ENCODE measurements around the gene PTPRT.

Gene PTPRT

GRCh38 chr20:42703744-42704143 lies 486.0 kb downstream of the PTPRT start:
- FAIRE-seq, result no peak

- no peak for FAIRE-seq
These were observed 487.8 kb downstream of the PTPRT start for GRCh38 chr20:42701948-42702347.

GRCh38 chr20:42700372-42700771 lies 489.3 kb downstream of the PTPRT start:
- no peak for FAIRE-seq

- FAIRE-seq, result no peak
These were observed 491.7 kb downstream of the PTPRT start for GRCh38 chr20:42697962-42698361.

- no peak for FAIRE-seq
These were observed 498.8 kb downstream of the PTPRT start for GRCh38 chr20:42690842-42691437.

DNA sequence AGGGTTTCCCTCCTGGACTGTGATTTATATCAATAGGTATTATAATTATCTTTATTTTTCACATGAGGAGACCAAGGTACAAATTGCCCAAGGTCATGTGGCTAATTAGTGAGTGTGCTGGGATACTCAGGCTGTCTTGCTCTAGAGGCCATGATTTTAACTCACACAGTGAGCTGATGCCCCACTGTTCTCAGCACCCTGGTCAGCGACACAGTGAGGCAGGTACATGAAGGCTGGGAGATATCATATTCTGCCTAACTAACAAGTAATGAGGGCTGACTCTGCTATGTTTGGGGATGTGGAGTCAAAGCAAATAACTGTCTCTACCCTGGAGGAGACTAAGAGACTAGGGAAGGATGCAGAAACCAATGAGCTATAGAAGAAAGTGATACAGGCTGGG lies 501.1 kb downstream of the PTPRT start:
- no peak for FAIRE-seq

DNA sequence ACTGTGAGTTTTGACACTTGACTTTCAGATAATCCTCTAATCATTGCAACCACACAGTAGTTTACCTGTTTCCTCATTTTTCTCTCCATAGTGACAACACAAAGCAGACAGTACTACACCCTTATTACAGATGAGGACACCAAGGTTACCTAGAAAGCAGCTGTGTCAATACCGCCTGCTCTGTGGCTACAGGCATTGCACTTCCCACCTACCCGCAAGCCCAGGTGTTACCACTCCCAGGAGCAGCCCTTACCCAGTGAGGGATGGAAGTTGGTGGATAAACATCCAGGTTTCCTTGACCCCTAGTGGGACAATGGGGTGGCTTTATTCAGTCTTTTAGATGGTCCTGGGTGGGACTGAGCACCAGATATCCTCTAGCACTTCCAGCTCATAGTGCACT lies 503.6 kb downstream of the PTPRT start:
- no peak for FAIRE-seq

DNA sequence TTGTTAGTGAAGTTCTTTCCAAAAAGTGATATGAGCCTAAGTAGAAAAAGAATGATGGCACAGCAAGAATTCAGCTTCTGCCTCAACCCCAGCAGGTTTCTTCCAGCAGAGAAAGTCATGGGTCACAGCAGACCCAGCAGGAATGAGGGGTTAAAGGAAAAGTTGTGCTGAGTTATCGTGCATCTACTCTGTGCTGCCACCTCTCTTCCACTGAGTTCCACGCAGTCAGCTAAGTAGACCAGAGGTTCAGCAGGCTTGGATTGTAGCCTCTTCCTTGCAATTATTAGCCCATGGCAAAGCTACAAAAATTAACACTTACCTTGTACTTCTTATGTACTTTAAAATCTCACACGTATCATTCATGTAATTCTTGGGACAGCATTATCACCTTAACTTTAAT lies 510.8 kb downstream of the PTPRT start:
- FAIRE-seq, result no peak

GRCh38 chr20:42656130-42656529 lies 533.6 kb downstream of the PTPRT start:
- FAIRE-seq, result no peak

- FAIRE-seq, result no peak
These were observed 537.4 kb downstream of the PTPRT start for GRCh38 chr20:42652266-42652665.

- FAIRE-seq, result no peak
These were observed 539.4 kb downstream of the PTPRT start for GRCh38 chr20:42650191-42650746.

DNA sequence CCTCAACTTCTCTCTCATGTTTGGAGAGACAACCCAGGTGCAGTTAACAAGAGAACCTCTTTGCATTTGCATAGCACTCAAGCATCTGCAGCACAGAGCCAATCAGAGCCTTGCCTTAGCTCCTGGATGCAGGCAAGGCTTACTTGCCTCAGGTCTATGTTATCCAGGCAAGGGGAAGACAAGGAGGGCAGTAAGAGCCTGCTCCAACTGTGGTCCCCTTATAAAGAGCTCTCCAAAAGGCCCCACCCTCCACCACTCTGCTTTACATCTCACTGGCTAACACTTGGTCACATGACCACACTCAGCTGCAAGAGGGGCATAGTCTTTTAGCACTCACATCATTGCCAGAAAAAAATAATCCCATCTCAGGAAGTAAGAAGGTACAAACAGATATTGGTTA lies 540.0 kb downstream of the PTPRT start:
- FAIRE-seq, result no peak

DNA sequence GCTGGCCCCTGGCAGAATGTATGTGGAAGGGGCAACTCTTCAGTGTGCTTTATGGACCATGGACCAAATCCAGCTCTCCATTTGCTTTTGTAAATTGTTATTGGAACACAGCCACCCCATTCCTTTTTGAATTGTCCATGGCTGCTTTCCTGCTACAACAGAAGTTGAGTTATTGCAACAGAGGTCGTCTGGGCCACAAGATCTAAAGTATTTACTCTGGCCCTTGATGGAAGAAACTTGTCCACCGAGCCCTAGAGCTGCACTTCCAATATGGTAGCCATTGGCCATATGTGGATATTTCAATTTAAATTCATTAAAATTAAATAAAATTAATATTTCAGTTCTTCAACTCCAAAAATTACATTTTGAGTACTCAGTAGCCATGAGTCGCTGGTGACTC lies 543.5 kb downstream of the PTPRT start:
- FAIRE-seq, result no peak

DNA sequence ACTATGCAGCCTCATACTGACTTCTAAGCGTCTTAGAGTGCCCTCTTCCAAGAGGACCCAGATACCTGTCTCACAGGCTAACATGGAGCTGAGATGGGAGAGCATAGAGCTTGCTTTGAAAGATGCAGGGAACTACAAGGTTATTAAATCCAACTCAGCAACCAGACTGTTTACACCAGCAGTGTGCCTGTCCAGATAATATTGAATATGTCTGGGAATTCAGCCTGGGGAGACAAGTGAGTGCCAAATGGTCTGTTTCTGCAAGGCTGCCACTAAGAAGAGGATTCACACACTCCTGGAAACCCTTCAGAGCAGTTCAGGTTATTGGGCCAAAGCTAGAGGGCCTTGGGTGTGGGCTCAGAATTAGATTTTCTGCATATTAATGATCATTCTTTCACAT lies 547.8 kb downstream of the PTPRT start:
- FAIRE-seq, result no peak

DNA sequence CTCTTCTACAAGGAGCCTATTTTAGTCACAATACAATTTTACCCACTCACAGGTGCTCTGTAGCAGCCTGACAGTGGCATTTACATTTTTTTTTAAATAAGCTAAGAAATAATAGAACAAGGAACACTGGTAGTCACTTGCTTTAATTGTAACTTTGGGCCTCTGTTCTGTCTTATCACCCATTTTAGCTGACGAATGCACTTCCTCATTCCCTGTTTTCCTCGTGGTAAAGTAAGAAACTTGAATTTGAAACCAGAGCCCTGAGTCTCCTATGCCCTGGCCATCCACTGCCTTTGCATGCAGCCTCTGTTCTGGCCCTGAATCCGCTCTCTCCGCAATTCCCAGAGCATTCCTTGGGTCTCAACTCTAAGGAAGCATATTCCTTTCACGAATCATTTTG lies 550.6 kb downstream of the PTPRT start:
- no peak for FAIRE-seq

- FAIRE-seq, result no peak
These were observed 553.9 kb downstream of the PTPRT start for GRCh38 chr20:42635699-42636411.

- no peak for FAIRE-seq
These were observed 555.5 kb downstream of the PTPRT start for GRCh38 chr20:42634156-42634555.

DNA sequence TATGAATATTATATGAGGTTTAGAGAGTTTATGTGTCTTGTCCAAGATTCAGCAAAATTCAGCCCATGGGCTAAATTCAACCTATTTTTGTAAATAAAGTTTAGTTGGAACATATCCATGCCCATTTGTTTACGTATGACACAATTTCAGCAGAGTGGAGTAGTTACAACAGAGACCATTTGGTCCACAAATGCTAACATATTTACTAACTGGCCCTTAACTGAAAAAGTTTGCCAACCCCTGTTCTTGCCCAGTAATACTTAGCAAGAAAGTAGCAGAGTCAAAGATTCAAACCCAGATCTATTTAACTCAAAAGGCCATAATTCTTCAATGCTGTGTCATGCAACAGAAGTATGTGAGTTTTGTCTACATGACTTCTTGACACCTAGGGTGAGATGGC lies 561.0 kb downstream of the PTPRT start:
- no peak for FAIRE-seq

GRCh38 chr20:42613076-42613475 lies 576.6 kb downstream of the PTPRT start:
- no peak for FAIRE-seq

- FAIRE-seq, result no peak
These were observed 577.5 kb downstream of the PTPRT start for GRCh38 chr20:42611889-42612837.

- no peak for FAIRE-seq
These were observed 578.3 kb downstream of the PTPRT start for GRCh38 chr20:42611423-42611822.

DNA sequence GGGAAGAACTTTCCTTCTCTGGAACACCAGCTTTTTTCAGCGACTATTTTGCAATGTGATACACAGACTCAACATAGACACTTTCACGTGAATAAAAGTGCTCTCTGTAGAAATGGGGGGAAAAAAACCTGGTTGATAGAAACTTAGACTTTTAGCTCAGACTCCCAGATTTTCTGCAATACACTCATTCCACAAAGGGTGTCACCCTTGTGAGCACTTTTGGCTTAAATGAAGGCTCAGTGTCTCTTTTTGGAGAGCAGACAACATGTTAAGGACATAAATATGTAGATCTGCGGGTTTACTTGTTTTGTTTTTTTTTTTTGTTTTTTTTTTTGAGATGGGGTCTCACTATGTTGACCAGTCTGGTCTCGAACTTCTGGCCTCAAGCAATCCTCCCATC lies 579.6 kb downstream of the PTPRT start:
- no peak for FAIRE-seq

DNA sequence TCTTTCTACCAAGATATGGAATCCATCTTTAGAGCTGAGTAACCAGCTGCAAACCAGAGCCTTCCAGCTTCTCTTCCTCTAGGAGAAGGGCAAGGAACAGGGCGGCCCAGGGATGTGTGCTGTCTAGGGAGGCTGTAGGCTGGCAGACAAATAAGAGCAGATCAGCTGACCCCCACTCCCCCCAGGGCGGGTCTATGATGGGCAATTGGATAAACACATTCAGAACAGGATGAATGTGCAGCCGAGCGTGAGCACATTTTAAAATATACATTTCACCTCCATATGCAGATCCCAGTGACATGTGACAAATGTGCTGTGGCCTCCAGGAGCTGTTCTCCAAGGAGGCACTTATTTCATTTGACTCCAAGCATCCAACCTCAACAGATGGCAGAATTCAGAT lies 580.1 kb downstream of the PTPRT start:
- FAIRE-seq, result no peak

All from colon (tissue), 2 donors.